Fibroblast of skin of scalp (primary cell): ENCODE measurements around the gene CAPN5.

Experiments
- DNase-seq: peaks from one replicate; pipeline ENCODE4 v3.0.0-alpha.2; 2013

Gene CAPN5

DNA sequence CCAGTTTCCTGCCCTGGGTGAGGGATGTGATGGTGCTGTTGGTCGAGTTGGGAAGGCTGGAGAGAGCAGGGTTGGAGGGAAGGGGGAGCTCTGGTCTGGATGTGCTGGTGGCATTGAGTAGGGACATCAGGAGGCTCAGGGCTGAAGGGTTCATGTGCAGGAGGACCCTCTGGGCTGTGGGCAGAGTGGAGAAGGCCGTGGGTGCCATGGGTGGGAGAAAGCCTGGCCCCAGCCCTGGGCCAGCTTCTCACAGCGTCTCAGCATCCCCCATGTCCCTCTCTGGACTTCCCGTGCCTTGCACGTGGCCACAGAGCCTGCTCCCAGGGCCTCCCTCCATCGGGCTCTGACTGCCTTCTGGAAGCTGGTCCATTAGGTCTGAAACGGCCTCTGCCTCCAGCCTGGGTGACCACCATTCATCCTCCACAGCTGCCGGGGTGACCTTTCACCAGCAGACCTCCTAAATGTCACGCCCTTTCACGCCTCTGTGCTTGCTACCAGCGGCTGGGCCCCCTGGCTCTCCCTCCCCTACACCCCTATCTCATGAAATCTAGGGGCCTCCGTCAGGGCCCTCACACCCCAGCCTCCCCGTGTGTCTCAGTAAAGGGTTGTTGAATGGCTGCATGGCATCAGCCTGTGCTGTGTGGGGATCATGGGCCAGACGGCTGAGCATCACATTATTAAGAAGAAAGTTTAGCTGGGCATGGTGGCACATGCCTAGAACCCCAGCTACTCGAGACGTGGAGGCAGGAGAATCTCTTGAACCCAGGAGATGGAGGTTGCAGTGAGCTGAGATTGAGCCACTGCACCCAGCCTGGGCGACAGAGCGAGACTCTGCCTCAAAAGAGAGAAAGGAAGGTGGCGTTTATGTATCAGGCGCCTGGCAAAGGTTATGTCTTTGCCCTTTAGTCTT, 86.8 kb downstream of the CAPN5 start:
- DNase-seq: no peak

DNA sequence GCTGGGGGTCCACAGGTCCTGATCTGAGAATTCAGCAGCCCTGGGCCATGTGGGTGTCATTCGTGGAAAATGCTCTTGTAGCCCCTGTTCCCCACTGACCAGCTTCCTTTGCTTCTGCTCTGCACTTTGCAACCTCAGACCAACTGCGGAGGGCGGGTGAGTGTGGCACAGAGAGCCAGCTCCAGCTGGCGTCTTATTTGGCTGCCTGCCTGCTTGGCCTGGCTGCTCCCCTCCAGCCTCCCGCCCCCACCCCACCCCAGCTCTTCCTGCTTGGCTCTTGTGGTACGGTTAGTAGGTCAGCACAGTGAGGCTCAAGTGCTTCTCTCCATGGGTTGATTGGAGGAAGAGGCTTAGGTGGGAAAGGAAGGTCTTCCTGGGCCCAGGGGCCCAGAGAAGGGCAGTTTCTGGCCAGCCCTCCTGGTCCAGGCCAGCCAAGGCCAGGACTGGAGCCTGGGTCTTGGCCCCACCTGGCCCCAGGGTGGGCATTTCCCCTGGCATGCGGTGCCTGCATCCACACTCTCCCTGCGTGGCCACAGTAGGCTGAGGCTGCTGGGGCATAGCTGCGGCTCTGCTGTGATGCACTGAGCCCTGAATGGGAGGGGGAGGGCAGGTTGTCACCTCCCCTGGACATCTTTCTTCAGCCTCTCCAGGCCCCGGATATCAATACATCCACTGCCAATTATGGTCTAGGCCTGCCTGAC, 87.8 kb downstream of the CAPN5 start:
- DNase-seq: no peak

DNA sequence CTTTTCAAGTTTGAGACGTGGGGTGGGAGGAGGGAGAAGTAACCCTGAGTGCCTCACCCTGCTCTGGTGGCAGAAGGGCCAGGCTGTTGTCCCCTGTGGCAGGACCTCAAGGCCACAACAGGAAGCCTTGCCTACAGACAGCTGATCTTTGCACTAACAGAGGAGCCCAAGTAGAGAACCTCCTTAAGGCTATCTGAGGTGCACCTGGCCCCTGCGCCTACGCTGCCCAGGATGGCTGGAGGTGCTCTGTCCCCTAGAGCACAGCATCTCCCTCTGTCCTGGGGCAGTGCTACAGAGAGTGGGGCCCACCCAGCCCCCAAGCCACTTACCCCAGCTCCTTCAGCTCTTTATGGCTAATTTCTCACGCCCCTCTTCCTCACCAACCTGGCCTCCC, 88.3 kb downstream of the CAPN5 start:
- DNase-seq: no peak

DNA sequence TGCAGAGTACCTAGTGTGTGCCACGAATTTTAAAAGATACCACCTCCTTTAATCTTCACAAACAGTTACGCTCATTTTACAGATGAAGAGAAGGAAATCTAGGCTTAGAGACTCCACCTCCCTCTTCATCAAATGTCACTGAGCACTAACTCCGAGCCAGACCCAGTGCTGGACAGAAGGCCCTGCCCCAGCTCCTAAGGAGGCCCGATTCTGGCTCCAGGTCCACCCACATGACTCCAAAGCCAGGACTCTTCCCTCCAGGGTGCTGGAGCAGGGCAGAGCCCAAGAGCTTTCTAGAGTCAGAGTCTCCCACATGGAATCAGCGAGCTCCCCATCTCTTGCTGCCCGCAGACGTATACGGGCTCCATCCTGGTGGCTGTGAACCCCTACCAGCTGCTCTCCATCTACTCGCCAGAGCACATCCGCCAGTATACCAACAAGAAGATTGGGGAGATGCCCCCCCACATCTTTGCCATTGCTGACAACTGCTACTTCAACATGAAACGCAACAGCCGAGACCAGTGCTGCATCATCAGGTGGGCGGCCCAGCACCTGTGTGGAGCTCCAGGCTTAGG, 88.9 kb downstream of the CAPN5 start:
- no peak for DNase-seq

DNA sequence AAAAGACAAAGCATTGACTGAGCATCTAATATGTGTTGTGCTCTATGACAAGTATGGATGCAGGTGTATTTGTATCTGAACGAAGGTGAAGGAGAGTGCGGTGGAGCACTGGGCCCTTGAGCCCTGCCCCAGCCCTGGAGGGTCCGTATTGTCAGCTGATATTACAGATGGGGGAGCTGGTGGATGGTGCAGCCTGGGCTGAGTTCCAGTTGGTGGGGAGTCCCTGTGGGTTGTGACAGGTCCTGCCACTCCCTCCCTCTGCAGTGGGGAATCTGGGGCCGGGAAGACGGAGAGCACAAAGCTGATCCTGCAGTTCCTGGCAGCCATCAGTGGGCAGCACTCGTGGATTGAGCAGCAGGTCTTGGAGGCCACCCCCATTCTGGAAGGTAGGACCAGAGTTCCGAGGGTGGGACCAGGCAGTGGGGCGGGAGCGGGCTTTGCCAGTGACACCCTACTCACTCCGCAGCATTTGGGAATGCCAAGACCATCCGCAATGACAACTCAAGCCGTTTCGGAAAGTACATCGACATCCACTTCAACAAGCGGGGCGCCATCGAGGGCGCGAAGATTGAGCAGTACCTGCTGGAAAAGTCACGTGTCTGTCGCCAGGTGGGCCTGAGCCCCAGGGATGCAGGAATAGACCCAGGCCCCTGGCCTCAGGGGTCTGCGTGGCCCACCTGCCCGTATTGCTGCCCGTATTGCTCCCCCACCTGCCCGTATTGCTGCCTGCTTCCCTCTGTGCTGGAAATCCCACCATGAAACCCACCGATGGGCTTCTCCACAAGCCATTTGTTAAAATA, 89.8 kb downstream of the CAPN5 start:
- no peak for DNase-seq

DNA sequence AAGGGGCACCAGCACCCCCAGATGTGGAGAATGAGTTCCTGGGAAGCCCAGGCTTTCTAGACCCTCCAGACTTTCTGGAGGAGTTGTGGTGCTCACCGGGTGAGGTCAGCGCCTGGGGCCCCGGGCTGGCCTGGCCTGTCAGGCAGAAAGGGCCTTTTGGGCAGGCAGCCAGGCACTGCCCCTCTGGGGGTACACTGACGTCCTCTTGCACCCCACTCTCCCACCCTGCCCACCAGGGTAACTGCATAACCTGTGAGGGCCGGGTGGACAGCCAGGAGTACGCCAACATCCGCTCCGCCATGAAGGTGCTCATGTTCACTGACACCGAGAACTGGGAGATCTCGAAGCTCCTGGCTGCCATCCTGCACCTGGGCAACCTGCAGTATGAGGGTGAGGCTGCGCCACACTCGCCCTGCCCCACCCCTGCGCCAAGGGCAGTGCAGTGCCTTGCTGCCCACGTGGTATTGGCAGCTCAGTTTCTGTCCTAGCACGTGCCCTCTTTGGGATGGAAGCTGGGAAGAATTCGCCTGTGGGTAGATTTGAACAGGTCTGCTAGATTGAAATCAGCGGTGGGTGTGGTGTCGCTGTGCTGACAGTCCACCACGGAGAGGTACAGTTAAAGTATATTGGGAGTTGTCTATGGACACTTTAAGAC, 91.4 kb downstream of the CAPN5 start:
- no peak for DNase-seq

DNA sequence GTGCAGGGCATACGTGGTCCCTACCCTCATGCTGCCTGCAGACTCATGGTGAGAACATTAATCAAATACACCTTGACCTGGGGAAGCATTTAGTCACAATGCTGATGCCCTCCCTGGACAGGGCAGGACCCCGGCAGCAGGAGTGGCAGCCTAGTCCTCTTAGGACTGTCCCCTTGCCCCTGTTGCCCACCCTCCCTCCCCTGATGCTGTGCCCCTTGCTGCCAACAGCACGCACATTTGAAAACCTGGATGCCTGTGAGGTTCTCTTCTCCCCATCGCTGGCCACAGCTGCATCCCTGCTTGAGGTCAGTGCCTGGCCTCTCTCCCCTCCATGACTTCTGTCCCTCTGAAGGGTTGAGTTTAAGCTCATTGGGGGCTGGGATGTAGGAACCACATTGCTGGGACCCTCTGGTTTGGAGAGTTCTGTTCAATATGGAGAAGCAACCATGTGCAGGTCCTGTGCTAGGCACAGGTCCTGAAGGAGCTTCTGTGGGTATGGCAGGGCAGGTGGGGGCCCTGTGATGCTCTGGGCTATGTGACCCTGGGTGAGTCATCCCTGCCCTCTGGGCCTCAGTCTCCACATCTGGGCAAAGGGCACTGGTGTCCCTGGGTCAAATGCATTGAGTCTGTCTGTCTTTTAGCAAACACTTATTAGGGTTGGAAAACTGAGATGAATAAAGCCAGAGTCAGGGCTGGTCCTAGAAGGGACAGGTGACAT, 92.6 kb downstream of the CAPN5 start:
- no peak for DNase-seq

DNA sequence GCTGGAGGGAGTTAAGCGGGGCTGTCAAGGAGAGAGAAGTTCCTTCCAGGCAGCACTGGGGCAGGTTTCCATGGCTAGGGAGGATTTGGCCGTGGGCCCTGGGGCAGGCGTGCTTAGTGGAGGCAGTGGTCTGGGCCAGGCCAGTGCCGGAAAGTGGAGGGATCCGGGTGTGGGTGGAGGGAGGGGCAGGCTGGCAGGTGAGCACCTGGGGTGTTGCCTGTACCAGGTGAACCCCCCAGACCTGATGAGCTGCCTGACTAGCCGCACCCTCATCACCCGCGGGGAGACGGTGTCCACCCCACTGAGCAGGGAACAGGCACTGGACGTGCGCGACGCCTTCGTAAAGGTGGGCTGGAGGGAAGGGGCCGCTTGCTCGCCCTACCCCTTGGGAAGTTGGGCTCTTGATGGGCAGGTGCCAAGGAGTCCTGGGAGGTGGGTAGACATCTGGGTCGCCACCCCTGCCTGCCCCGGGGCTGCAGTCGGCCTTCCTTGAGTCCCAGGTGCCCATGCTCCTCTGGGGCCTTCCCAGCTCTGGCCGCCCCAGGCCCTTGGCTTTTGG, 93.2 kb downstream of the CAPN5 start:
- DNase-seq: no peak

DNA sequence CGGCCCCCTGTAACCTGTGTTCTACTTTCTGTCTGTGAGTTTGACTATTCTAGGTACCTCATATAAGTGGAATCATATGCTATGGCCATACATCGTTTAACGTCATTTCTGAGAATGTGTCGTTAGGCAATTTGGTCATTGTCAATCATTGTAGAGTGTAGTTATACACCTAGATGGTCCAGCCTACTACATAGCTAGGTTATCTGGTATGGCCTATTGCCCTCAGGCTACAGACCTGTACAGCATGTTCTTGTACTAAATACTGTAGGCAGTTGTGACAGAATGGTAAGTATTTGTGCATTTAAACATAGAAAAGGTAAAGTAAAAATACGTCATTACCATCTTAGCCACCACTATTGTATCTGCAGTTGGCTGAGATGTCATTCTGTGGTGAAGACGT, 96.5 kb downstream of the CAPN5 start:
- no peak for DNase-seq

DNA sequence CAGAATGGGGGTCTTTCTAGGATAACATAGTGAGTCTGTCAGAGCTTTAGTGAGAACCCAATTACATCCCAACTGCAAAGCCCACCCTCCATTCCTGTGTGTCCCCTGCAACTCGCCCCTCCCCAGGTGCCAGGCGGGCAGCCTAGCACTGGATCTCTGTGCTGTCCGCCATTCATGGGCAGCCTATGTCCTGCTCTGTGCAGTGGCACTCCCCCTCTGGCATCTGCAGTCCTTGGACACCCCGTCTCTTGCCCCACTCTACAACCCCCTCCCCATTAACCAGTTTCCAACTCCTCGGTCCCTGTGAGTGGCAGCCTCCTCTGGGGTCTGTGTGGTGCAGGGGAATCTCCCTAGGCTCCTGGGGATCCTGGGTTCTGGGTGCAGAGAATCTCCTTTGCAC, 98.3 kb downstream of the CAPN5 start:
- no peak for DNase-seq

DNA sequence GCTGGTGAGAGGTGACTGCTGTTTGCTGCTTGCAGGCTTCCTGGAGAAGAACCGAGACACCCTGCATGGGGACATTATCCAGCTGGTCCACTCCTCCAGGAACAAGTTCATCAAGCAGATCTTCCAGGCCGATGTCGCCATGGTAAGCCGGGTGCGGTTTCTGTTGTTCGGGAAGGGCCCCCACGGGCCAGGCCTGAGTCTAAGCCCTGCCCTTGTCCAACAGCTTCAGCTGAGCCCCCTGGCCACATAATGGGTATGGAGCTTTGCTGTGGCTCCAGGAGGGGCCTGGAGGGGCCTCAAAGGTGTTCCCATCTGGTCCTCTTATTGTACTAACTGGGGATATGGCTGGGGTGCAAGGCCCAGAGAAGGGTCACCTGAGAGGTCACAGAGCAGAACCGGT, 99.2 kb downstream of the CAPN5 start:
- no peak for DNase-seq

DNA sequence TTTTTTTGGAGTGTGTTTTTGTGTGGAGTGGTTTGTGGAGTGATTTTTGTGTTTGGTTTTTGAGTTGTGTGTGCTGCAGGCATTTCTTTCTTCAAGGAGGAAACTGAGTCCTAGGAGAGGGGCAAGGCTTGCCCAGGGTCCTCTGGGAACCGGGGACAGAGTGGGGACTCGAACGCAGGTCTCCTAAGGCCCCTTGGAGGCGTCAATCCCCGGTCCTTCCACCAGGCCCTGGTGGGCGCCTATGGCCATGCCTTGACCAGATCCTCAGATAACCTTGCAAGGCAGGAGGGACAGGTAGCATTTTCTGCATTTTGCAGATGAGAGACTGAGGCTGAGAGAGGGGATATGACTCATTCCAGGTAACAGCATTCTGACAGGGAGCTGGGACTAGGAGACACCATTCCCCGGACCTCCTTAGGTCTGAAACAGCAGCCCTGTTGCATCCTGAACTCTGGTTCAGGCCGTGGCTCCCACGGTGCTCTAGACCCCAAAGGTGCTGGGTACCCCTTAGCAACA, 100.4 kb downstream of the CAPN5 start:
- no peak for DNase-seq

DNA sequence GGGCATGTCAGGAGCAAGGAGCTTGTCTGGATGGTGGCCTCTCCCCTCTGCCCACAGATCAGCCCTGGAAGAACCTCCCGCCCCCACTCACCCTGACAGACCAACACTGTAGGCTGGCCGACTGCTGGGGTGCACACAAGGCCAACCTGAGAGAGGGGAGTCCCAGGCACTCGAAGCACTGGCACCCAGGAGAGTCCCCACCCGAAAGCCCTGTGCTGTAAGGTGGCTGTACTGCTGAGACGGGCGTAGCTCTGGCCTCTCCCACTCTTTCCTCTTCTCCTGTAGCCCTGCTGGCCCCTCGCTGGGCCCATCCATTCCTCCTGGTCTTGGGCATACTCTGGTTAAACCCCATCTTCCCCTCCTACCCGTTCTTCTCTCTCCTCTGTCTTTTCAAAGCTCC, 101.0 kb downstream of the CAPN5 start:
- no peak for DNase-seq

DNA sequence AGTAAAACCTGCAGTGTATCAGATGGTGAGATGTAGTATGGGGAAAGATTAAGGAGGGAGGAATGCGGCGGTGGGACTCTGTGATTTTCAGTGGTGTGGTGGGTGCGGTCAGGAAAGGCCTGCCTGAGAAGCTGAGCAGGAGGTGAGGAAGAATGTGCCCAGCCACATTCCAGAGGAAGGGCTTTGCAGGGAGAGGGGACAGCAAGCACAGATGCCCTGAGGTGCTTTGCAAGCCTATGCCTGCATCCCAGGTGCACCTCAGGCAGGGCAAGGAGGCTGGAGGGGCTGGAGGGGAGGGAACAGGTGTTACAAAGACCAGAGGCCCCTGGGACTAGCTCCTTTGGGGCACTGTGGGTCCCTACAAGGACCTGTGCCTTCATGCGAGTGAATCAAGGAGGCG, 103.3 kb downstream of the CAPN5 start:
- DNase-seq: no peak

DNA sequence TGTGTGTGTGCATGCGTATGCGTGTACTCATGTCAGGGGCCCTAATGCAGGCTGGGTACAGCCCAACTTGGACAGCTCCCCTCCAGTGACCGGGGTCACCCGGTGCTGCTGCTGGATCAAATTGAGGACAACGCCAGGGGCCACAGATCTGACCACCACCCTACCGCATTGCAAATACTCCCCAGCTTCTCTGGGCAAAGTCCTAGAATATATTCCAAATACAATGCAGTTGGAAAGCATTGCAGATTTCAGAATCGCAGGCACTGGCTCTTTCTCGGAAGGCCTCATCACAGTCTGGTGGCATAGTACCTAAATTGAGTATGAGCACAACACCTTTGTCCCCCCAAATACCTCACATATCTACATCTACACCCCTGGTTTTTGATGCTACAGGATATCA, 104.5 kb downstream of the CAPN5 start:
- DNase-seq: no peak

DNA sequence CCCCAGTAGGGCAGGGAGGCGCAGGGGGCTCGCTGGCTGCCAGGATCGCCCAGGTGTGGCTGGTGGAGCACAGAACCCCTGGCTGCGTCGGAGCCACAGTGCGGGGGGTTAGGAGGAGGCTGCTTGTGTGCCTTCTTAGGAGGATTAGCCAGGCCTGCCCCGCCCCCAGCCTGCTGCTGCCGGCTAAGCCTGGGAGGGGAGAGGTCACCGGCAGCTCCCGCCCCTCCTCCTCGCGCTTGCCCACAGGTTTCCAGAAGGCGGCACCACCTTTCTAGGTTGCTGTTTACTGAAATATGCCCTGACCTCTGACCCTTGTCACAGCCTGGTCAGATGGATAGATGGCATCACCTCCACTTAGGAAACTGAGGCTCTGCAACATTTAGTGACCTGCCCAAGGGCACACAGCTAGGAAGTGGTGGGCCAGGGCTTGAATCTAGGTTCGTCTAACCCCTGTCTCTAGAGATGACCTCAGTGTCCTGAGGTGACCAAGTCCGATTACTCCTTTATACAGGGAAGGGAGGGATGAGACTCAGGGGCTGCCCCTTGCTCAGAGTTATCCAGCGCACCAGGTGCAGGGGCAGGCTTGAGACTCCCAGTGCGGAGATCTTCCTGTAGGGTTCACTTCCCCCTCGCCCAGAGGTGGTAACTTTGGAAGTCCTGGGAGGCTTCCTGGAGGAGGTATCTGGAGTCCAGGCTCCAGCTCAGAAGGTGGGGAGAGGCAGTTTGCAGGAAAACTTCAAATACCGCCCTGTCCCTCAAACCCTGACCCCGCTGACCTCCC, 105.3 kb downstream of the CAPN5 start:
- DNase-seq: no peak

DNA sequence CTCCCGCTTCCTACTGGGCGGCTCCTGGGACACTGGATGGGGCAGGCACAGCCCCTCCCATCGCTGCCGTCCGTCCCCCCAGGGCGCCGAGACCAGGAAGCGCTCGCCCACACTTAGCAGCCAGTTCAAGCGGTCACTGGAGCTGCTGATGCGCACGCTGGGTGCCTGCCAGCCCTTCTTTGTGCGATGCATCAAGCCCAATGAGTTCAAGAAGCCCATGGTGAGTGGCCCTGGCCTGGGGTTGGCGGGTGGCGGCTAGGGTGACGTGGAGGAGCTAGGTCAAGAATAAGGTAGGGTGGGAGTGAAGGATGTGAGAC, 105.9 kb downstream of the CAPN5 start:
- DNase-seq: no peak

DNA sequence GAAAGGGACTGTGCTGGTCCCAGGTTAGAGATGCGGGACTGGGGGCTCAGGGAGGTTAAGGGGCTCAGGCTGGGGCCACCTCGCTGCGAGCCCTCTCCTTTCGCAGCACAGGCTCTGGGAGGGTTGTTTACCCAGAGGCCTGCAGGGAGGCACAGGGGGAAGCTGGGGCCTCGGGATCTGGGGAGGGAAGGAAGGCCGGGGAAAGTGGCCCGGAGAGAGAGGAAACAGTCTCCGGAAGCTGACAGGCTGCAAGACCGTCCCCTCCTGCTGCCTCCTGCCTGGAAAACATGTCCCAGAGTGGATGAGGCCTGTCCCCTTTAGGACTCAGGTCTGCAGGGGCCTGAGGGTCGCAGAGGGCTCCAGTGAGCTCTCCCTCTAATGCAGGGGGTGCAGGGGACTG, 106.7 kb downstream of the CAPN5 start:
- no peak for DNase-seq

DNA sequence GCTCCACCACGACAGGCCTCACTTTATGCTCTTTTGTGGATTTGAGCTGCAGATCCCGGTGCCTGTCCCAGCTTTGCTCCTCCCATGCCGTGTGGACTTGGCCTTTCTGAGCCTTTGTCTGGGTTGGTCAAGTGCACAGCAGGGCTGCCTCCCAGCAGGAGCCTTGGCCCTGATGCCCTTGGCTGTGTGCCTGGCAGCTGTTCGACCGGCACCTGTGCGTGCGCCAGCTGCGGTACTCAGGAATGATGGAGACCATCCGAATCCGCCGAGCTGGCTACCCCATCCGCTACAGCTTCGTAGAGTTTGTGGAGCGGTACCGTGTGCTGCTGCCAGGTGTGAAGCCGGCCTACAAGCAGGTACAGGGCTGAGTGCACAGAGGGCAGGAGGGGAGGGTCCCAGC, 107.8 kb downstream of the CAPN5 start:
- DNase-seq: no peak

DNA sequence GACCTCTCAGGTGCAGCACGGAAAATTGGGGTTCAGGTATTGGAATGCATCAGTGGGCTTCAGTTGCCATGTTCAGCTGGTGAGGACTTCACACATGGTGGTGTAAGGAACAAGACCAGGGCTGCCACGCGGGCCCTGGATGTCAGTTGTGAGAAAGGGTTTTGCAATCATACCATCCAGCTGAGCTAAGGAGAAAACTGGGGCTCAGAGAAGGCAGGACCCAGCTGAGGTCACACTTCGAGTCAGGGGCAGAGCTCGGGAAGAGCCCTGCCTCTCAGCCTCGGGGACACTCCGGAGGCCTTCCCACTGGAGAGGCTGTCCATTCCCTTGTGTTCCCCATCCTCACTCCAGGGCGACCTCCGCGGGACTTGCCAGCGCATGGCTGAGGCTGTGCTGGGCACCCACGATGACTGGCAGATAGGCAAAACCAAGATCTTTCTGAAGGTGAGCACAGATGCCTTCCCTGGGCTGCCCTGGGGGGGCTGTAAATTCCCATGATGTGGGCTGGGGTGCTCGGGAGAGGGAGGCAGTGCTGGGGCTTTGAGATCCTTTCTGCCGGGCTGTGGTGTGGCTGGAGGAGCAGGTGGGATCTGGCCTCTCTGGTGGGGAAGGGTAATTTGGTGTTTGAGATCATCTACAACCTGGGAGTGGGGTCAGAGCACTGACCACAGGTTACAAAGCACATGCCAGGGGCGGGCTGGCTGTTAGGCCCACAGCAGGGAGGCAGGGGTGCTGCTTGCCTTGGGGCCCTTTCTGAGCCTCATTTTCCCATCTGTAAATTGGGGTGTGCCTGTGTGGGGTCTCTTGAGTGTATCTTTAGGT, 108.5 kb downstream of the CAPN5 start:
- DNase-seq: no peak
